ENCODE measurements around the gene CNTNAP2. TPM values are rescaled to one million over a fixed set of nuclear protein-coding genes. Genes with fewer than 3 reads are reported as not detected.

CNTNAP2 gene
- polyA plus RNA-seq, 1 experiment, result not detected

DNA sequence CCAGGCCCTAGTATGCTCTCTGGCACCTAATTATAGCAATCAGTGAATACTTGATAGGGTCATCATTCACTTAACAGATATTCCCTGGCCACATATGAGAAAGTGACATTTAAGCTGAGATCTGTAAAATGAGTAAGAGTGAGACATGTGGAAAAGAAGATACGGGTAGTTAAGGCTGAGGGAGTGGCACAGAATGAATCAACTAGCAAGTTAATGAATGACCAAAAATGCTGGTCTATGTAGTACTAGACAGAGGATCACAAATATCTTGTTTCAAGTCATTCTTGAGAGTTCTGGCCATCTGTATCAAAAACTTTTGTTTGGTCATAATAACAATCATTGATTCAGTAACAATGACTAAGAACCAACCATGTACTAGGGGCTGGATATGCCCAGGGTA, 954.9 kb downstream of the CNTNAP2 start:
- no peaks in the 10 kb centered on the region for H3K27me3 ChIP-seq (ENCODE audit: control insufficient read depth, insufficient read depth, low read length)
- POLR2A ChIA-PET, result no interaction called here
- no peaks in the 10 kb centered on the region for H3K36me3 ChIP-seq (ENCODE audit: control insufficient read depth, insufficient read depth, low read length)
- no peak for DNase-seq (ENCODE audit: low read depth)
- CTCF ChIA-PET, result interaction anchor here (0.7 kb wide), 1 partner anchor 10 kb away, joined by 3 read pairs; no protein-coding TSS in a partner anchor
- no peak overlapping the region for H3K4me3 ChIP-seq (ENCODE audit: low read depth, low read length)
- TF ChIP-seq, protein P1, sequence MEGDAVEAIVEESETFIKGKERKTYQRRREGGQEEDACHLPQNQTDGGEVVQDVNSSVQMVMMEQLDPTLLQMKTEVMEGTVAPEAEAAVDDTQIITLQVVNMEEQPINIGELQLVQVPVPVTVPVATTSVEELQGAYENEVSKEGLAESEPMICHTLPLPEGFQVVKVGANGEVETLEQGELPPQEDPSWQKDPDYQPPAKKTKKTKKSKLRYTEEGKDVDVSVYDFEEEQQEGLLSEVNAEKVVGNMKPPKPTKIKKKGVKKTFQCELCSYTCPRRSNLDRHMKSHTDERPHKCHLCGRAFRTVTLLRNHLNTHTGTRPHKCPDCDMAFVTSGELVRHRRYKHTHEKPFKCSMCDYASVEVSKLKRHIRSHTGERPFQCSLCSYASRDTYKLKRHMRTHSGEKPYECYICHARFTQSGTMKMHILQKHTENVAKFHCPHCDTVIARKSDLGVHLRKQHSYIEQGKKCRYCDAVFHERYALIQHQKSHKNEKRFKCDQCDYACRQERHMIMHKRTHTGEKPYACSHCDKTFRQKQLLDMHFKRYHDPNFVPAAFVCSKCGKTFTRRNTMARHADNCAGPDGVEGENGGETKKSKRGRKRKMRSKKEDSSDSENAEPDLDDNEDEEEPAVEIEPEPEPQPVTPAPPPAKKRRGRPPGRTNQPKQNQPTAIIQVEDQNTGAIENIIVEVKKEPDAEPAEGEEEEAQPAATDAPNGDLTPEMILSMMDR (IDR thresholded peaks at IDR 0.05; ENCODE audit: insufficient read depth, low read depth, low read length), result no peak

DNA sequence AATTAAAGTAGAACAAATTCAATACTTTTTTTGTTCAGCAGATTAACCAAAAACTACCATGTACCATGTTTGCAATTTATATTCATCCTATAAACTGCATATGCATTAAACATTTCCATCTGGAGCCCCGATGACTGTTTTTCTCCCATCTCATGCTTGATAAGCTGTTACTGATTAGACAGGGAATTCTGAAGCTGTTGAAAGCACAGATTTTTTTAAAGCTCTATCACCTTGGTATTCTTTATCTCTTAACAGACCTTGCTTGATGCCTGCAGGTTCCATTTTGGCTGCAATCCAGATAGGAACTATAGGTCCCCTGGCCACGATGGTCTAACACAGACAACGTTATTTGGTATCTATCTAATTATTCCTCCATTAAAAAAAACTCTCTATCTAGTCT, 961.7 kb downstream of the CNTNAP2 start:
- TF ChIP-seq, protein P1 (IDR thresholded peaks at IDR 0.05; ENCODE audit: insufficient read depth, low read depth, low read length), result no peak
- ChIA-PET POLR2A (no interaction called here), CTCF (no interaction called here)
- Histone ChIP-seq H3K27me3 (ENCODE audit: control insufficient read depth, insufficient read depth, low read length) (no peaks in the 10 kb centered on the region), H3K4me3 (ENCODE audit: low read depth, low read length) (no peak overlapping the region), H3K36me3 (ENCODE audit: control insufficient read depth, insufficient read depth, low read length) (no peaks in the 10 kb centered on the region)
- no peak for DNase-seq (ENCODE audit: low read depth)

DNA sequence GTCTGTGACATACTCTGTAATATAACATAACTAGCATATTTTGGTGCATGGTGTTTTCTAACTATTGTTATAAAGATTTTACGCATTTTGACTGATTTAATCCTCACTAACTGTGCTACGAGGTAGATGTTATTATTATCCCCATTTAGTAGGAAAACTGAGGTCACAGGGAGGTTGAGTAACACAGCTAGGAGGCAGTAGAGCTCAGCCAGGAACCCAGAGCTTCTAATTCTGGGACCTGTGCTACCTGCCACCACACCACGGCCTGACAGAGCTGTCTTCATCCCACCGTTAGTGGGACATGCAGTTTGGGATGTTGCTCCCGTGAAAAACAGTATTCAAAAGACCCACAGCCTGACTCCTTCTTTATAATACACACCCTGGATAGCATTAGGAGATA, 962.5 kb downstream of the CNTNAP2 start:
- CTCF ChIA-PET, result no interaction called here
- no peaks in the 10 kb centered on the region for H3K27me3 ChIP-seq (ENCODE audit: control insufficient read depth, insufficient read depth, low read length)
- H3K4me3 ChIP-seq (ENCODE audit: low read depth, low read length), result no peak overlapping the region
- TF ChIP-seq, protein P1 (IDR thresholded peaks at IDR 0.05; ENCODE audit: insufficient read depth, low read depth, low read length), result no peak
- no peak for DNase-seq (ENCODE audit: low read depth)
- no peaks in the 10 kb centered on the region for H3K36me3 ChIP-seq (ENCODE audit: control insufficient read depth, insufficient read depth, low read length)
- POLR2A ChIA-PET, result no interaction called here

DNA sequence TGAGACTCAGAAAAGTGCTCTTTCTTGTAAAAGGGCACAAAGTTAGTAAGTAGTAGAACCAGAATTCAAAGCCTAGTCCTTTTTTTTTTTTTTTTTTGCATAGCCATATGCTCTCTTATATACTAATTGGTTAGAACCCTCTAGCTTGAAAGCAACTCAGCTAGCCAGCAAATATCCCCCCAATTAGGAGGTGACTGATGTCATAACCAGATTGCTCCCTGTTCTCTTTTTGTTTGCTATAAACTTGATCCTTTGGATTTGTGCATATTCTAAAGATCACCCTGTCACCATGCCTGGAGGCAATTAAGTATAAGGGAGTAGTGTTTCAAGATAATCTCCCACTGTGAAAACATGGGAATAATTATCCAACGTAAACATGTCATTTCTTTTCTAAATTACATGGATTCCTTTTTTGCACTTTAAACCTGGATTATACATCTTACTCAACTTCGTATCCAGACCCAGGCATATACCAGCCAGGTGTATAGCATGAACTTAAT, 963.4 kb downstream of the CNTNAP2 start:
- TF ChIP-seq, protein P1 (IDR thresholded peaks at IDR 0.05; ENCODE audit: insufficient read depth, low read depth, low read length), result no peak
- Histone ChIP-seq H3K36me3 (ENCODE audit: control insufficient read depth, insufficient read depth, low read length) (no peaks in the 10 kb centered on the region), H3K4me3 (ENCODE audit: low read depth, low read length) (no peak overlapping the region), H3K27me3 (ENCODE audit: control insufficient read depth, insufficient read depth, low read length) (no peaks in the 10 kb centered on the region)
- ChIA-PET POLR2A (no interaction called here), CTCF (no interaction called here)
- DNase-seq (ENCODE audit: low read depth), result no peak

DNA sequence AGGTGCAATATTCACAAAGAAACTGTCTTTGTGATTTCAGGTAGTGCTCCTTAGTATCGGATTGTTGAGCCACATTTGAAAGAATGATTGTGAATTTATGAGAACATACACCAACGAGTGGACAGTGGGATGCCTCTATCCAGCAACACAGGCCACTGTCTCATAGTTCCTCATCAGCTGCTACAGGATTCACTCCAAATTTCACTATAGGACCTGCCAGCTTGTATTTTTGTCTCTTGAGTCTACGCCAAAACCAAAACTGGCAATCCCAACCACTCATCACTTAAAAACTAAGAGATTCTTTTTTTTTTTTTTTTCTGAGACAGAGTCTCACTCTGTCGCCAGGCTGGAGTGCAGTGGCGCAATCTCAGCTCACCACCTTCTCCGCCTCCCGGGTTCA, 964.5 kb downstream of the CNTNAP2 start:
- no peaks in the 10 kb centered on the region for H3K27me3 ChIP-seq (ENCODE audit: control insufficient read depth, insufficient read depth, low read length)
- H3K36me3 ChIP-seq (ENCODE audit: control insufficient read depth, insufficient read depth, low read length), result no peaks in the 10 kb centered on the region
- ChIA-PET CTCF (interaction anchor here (0.6 kb wide), 1 partner anchor 10 kb away, joined by 3 read pairs; no protein-coding TSS in a partner anchor), POLR2A (no interaction called here)
- H3K4me3 ChIP-seq (ENCODE audit: low read depth, low read length), result no peak overlapping the region
- DNase-seq (ENCODE audit: low read depth), result no peak
- TF ChIP-seq, protein P1 (IDR thresholded peaks at IDR 0.05; ENCODE audit: insufficient read depth, low read depth, low read length), result no peak

Measured in BJ (cell line).